GM11168 (cell line): ENCODE measurements around the gene KATNAL1.

ENCODE experiments used
- in situ Hi-C: fragments of 300-500 bp; cut with MboI; formaldehyde crosslinking; loops from one replicate; pipeline ENCODE4 v1.12.0; 2022; ENCODE audit warnings: low sequenced_read_pairs; ENCODE audit not compliant: unreplicated experiment

KATNAL1 gene

GRCh38 chr13:30240608-30241007 lies 66.7 kb downstream of the KATNAL1 start:
- in situ Hi-C loops = no loop called here

- in situ Hi-C loops = no loop called here
Measured at GRCh38 chr13:30235216-30235615, 72.1 kb downstream of the KATNAL1 start.

- in situ Hi-C loops = no loop called here
Measured at GRCh38 chr13:30234619-30235162, 72.7 kb downstream of the KATNAL1 start.

GRCh38 chr13:30224732-30225131 lies 82.6 kb downstream of the KATNAL1 start:
- in situ Hi-C loops = no loop called here

GRCh38 chr13:30222254-30222653 lies 85.1 kb downstream of the KATNAL1 start:
- in situ Hi-C loops = no loop called here

GRCh38 chr13:30216111-30216510 lies 91.2 kb downstream of the KATNAL1 start:
- in situ Hi-C loops = no loop called here

- in situ Hi-C loops = no loop called here
Measured at GRCh38 chr13:30212256-30212655, 95.1 kb downstream of the KATNAL1 start.

GRCh38 chr13:30211745-30212144 lies 95.6 kb downstream of the KATNAL1 start:
- in situ Hi-C loops = no loop called here

- in situ Hi-C loops = no loop called here
Measured at GRCh38 chr13:30204564-30204963, 102.8 kb downstream of the KATNAL1 start.

GRCh38 chr13:30196025-30196424 lies 111.3 kb downstream of the KATNAL1 start:
- in situ Hi-C loops = no loop called here

GRCh38 chr13:30194906-30195305 lies 112.4 kb downstream of the KATNAL1 start:
- in situ Hi-C loops = no loop called here

- in situ Hi-C loops = no loop called here
Measured at GRCh38 chr13:30193279-30194234, 113.8 kb downstream of the KATNAL1 start.

GRCh38 chr13:30192320-30193093 lies 114.8 kb downstream of the KATNAL1 start:
- in situ Hi-C loops = no loop called here

GRCh38 chr13:30191491-30192100 lies 115.8 kb downstream of the KATNAL1 start:
- in situ Hi-C loops = no loop called here

- in situ Hi-C loops = no loop called here
Measured at GRCh38 chr13:30186634-30187415, 120.5 kb downstream of the KATNAL1 start.

GRCh38 chr13:30181888-30182651 lies 125.3 kb downstream of the KATNAL1 start:
- in situ Hi-C loops = no loop called here

- in situ Hi-C loops = no loop called here
Measured at GRCh38 chr13:30179597-30180276, 127.6 kb downstream of the KATNAL1 start.

GRCh38 chr13:30178976-30179375 lies 128.4 kb downstream of the KATNAL1 start:
- in situ Hi-C loops = no loop called here
